Measurements from ENCODE around the gene THBS3.
A peak's percentile ranks its signal among the peaks of the same experiment; 100 is the strongest.
"Not testable (repeated sequence)": the region's sequence is repeated elsewhere in the genome, so short reads cannot be mapped to it uniquely, and the experiment has no call there.

THBS3 gene

DNA sequence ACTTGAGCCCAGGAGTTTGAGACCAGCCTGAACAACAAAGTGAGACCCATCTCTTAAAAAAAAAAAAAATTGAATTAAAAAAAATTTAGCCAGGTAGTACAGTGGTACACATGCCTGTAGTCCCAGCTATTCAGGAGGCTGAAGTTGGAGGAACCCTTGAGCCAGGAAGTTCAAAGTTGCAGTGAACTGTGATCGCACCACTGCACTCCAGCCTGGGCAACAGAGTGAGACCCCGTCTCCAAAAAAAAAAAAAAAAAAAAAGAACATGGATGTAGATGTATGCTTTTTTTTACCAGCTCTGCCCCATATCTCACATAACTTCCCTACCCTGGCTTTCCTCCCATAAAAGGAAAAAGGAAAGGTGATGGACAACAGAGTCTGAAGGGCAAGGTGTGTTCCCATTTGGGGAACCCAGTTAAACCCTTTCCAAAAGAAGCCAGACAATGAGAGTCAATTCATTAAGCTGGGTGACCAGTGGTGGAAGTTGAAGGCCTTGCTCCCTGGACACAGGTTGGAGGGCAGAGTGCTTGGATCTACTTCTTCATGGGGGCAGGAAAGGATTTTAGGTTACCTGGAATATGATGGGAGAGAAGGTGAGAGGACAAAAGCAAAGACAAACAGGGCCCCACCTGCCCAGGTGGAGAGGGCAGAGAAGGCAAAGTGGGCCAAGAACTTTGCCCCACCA is 37.5 kb downstream of the THBS3 start:
- DNase-seq (ENCODE audit: extremely low read depth, low read depth): no peak
- TF ChIP-seq, protein P1, sequence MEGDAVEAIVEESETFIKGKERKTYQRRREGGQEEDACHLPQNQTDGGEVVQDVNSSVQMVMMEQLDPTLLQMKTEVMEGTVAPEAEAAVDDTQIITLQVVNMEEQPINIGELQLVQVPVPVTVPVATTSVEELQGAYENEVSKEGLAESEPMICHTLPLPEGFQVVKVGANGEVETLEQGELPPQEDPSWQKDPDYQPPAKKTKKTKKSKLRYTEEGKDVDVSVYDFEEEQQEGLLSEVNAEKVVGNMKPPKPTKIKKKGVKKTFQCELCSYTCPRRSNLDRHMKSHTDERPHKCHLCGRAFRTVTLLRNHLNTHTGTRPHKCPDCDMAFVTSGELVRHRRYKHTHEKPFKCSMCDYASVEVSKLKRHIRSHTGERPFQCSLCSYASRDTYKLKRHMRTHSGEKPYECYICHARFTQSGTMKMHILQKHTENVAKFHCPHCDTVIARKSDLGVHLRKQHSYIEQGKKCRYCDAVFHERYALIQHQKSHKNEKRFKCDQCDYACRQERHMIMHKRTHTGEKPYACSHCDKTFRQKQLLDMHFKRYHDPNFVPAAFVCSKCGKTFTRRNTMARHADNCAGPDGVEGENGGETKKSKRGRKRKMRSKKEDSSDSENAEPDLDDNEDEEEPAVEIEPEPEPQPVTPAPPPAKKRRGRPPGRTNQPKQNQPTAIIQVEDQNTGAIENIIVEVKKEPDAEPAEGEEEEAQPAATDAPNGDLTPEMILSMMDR (IDR thresholded peaks at IDR 0.05; ENCODE audit: low read depth, low read length): no peak

DNA sequence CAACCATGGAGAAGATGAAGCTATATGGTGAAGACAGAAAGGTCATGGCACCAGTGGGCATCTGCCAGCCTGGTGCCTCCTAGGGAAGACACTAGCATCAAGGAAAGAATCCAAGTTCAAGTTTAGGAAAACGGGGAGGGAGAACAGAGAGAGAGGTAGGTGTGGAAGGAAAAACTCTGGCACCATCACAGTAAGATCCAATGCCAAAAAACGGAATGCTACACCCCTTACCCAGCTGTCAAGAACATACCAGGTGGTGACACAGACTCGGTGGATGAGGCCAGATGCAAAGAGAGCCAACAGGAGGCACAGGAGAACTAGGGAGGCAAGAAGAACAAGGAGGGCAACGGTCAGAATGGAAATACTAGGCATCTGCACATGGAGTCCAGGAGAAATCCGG is 38.2 kb downstream of the THBS3 start:
- no peak for DNase-seq (ENCODE audit: extremely low read depth, low read depth)
- TF ChIP-seq, protein P1 (IDR thresholded peaks at IDR 0.05; ENCODE audit: low read depth, low read length): no peak

DNA sequence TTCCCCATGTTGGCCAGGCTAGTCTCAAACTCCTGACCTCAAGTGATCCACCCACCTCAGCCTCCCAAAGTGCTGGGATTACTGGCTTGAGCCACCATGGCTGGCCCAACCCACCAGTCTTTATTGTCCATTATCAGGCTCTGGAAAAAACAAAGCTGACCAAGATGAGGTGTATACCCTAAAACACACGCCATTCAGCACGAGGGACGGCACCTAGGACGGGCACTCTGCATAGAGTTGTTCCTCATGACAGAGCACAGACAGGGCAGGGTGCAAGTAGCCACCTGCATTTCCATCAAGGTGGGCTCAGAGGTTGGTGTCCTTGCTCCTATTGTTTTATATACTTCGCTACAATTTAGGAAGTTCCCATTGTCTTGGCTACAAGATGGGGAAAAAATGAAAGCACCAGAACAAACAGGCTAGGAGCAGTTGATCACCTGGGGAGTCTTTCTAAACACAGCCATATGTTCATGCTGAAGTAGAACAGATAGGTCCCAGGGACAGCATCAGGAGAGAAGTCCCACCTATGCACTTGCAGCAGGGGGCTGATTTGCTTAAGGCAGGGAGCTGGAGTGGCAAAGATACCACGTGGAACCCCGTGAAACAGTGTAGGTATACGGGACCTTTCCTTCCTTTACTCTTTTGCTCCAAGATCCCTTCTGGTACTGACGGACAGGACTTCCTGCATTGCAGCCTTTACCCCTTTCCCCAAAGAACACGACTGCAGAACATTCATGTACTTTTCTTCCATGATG is 39.1 kb downstream of the THBS3 start:
- no peak for DNase-seq (ENCODE audit: extremely low read depth, low read depth)
- TF ChIP-seq, protein P1 (IDR thresholded peaks at IDR 0.05; ENCODE audit: low read depth, low read length): no peak

DNA sequence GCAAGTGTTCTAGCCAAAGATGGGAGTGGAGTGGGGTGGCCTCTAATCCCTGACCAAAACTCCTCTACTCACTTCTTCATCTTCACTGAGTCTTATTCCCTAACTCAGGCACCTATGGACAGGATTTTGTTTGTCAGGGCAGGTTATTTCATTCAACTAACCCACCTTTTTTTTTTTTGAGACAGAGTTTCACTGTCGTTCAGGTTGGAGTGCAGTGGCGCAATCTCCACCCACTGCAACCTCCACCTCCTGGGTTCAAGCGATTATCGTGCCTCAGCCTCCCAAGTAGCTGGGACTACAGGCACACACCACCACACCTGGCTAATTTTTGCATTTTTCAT is 39.6 kb downstream of the THBS3 start:
- DNase-seq (ENCODE audit: extremely low read depth, low read depth): not testable (repeated sequence)

DNA sequence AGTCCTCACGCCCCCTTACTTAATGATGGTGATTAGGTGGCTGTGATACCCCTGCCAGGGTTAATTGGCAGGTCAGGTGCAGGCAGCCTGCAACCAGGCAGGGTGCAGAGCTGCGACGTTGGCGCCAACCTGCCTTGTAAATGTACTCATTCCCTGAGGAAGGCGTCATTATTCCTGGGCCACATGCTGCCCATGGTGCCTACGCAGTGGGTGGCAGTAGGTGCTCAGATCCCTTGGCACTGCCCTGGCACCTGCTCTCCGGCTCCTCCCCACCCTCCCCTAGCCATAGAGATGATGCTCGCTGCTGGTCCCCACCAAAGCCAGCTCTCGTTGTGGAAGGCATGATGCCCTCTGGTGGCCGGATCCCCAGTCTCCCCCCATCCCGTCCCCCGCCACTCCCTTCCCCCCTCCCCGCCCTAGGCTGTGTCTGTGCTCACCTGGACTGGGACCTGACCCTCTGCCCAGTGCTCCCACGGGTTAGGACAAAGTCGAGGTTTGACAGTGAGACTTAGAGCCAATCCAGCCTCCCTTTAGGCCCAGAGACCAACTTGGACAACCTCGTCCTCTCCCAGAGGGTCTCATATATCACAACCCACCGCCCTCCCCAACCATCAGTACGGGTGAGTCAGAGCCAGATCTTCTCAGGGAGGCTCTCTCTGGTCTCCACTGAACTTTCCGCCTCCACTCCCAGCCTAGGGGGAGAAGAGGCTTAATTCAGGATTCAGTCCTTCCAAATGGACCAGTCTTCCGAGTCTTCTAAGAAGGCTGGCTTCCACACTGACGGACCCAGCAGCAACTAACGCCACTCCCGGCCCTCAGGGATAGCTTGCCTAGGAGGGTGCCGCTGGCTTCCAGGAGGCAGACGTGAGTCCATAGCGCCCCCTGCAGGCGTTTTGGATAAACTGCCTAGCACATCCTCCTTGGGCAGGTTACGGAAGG is 40.3 kb downstream of the THBS3 start:
- TF ChIP-seq, protein P1 (IDR thresholded peaks at IDR 0.05; ENCODE audit: low read depth, low read length): peak; percentile 87
- no peak for DNase-seq (ENCODE audit: extremely low read depth, low read depth)

DNA sequence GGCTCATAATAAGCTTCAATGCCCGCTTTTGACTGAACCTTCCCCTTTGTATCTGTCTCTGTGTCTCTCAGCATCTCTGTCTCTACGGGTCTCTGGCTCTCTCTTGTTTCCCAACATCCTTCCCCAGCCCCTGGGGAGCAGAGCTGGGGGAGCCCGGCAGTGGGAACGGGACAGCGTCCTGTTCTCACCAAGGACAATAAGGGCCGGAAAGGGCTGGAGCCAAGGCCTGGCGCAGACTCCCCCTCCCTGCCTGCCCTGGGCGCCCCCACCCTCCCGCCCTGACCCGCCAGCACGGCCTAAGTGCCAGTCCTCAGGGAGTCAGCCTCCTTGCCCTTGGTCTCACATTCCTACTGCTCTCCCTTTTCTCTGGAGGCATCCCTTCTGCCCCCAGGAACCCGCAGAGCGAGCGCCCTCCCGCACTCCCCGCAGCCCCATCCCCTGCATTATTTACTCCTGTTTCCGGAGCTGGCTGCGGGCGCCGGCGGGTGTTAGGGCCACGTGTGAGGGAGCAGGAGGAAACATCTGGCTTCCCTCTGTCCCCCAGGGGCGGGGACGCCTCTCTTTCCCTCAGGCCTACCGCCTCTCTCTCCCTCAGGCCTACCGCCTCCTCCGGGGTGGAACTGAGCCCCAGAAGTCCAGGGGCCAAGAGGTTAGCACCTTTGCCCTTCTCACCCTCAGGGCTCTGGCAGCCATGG is 41.1 kb downstream of the THBS3 start:
- no peak for DNase-seq (ENCODE audit: extremely low read depth, low read depth)
- TF ChIP-seq, protein P1 (IDR thresholded peaks at IDR 0.05; ENCODE audit: low read depth, low read length): no peak

DNA sequence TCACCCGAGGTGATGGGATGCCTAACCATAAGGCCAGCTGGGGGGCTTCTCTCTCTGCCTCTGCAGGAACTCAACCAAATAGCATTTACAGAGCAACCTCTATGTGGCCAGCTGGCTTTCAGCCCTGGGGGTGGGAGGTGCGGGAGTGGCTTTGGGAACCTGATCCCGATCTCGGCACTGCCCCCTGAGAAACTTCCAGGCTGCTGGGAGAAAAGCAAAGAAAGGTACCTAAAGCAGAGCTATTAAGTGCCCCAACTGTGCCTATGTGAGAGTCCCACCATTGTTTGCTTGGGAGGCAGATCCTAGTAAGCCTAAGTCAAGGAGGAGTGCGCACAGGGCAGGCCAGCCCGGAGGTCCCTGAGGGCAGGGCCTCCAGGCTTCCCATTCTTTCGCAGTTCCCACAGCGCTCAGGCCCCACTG is 41.6 kb downstream of the THBS3 start:
- DNase-seq (ENCODE audit: extremely low read depth, low read depth): no peak
- TF ChIP-seq, protein P1 (IDR thresholded peaks at IDR 0.05; ENCODE audit: low read depth, low read length): no peak

DNA sequence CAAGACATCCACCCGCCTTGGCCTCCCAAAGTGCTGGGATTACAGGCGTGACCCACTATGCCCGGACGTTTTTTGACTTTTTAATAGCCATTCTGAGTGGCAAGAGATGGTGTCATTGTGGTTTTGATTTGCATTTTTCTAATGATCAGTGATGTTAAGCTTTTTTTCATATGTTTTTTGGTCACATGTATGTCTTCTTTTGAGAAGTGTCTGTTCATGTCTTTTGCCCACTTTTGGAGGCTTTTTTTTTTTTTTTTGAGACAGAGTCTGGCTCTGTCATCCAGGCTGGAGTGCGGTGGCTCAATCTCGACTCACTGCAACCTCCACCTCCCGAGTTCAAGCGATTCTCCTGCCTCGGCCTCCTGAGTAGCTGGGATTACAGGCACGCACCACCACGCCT is 43.1 kb downstream of the THBS3 start:
- not testable (repeated sequence) for DNase-seq (ENCODE audit: extremely low read depth, low read depth)

DNA sequence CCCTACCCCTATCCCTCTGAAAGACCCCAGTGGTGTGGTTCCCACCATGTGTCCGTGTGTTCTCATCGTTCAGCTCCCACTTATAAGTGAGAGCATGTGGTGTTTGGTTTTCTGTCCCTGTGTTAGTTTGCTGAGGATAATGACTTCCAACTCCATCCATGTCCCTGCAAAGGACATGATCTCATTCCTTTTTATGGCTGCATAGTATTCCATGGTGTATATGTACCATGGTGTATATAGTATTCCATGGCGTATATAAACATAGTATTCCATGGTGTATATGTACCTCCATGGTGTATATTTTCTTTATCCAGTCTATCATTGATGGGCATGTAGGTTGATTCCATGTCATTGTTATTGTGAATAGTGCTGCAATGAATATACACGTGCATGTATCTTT is 43.9 kb downstream of the THBS3 start:
- DNase-seq (ENCODE audit: extremely low read depth, low read depth): not testable (repeated sequence)

DNA sequence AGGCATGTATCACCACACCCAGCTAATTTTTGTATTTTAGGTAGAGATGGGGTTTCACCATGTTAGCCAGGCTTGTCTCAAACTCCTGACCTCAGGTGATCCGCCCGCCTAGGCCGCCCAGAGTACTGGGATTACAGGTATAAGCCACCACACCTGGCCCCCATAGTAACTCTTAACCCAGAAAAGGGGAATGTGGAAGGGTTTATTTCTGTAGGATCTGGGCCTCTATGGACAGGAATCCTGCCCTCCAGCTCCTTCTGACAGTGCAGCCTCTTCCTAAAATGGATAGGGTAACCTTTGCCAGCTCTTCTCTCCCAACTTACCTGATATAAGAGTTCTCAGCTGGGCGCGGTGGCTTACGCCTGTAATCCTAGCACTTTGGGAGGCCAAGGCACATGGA is 45.1 kb downstream of the THBS3 start:
- DNase-seq (ENCODE audit: extremely low read depth, low read depth): not testable (repeated sequence)
